Measurements from ENCODE around the gene ARHGEF28. TPM values are rescaled to one million over a fixed set of nuclear protein-coding genes. Genes with fewer than 3 reads are reported as not detected.

Gene ARHGEF28, protein sequence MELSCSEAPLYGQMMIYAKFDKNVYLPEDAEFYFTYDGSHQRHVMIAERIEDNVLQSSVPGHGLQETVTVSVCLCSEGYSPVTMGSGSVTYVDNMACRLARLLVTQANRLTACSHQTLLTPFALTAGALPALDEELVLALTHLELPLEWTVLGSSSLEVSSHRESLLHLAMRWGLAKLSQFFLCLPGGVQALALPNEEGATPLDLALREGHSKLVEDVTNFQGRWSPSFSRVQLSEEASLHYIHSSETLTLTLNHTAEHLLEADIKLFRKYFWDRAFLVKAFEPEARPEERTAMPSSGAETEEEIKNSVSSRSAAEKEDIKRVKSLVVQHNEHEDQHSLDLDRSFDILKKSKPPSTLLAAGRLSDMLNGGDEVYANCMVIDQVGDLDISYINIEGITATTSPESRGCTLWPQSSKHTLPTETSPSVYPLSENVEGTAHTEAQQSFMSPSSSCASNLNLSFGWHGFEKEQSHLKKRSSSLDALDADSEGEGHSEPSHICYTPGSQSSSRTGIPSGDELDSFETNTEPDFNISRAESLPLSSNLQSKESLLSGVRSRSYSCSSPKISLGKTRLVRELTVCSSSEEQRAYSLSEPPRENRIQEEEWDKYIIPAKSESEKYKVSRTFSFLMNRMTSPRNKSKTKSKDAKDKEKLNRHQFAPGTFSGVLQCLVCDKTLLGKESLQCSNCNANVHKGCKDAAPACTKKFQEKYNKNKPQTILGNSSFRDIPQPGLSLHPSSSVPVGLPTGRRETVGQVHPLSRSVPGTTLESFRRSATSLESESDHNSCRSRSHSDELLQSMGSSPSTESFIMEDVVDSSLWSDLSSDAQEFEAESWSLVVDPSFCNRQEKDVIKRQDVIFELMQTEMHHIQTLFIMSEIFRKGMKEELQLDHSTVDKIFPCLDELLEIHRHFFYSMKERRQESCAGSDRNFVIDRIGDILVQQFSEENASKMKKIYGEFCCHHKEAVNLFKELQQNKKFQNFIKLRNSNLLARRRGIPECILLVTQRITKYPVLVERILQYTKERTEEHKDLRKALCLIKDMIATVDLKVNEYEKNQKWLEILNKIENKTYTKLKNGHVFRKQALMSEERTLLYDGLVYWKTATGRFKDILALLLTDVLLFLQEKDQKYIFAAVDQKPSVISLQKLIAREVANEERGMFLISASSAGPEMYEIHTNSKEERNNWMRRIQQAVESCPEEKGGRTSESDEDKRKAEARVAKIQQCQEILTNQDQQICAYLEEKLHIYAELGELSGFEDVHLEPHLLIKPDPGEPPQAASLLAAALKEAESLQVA (N-terminal part only)
- 0.17 and 0.18 TPM in 2 replicates for polyA plus RNA-seq (2013)

DNA sequence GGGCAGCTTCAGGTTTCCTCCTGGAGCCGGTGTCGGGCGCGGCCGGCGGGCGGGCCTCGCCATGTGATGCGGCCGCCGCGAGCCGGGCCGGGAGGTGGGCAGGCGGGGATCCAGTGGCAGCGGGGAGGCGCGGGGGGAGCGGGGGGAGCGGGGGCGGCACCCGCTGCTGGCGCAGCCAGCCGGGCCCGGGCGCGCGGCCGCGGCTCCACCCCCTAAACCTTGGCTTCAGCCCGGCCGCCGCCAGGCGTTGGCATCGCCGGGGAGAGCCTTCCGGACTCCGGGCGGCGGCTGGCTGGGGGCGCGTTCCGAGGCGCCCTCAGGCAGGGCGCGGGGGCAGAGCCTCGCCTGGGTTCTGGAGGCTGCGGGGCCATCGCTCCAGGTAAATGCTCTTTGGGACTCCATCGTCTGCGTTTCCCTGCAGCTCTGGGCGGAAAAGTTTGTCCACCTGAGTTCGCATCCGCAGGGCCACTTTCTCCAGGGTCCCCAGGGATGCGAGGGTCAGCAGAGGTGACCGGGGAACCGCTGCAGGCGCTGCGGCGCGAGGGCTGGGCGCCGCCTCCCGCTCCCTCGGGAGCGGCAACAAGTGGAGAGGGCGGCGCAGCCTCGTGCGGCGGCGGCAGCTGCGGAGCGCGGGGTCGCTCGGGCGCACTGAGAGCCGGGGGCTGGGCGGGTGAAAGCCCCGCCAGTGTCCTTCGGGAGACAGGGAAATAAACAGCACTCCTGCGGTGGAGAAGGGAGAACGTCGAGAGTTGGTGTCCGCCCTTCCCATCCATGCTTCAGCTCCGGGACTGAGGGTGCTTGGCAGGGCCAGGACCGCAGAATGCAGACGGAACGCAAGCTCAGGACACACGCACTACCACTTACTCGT lies at the start of gene ARHGEF28:
Gene ARHGEF28 (plus strand): TSS at position 253 of the 868 bp plus-strand sequence. CDS start 58,656 bp downstream, outside the sequence.
- H3K27me3 ChIP-seq (ENCODE audit: insufficient read depth, low read length), result peaks cover 27% of the 10 kb centered on the region
- peak within 1 kb of the TSS; percentile 99 for H3K4me2 ChIP-seq (ENCODE audit: low read length)
- no peak within 1 kb of the TSS for H3K27ac ChIP-seq (ENCODE audit: low read depth, low read length)
- H3K36me3 ChIP-seq (ENCODE audit: control insufficient read depth in 1 of 2, insufficient read depth in 2 of 2, low read length in 2 of 2), result no peaks in the 10 kb centered on the region
- H3K4ac ChIP-seq (ENCODE audit: low read depth, low read length), result no peak within 1 kb of the TSS
- H3K4me3 ChIP-seq (ENCODE audit: low read depth, low read length), result peak within 1 kb of the TSS; percentile 65
- H3K79me1 ChIP-seq (ENCODE audit: low read length), result no peaks in the 10 kb centered on the region
- no CpG with 5 or more reads among the region's 92 CpGs for WGBS (ENCODE audit: extremely low coverage, insufficient coverage, insufficient read length)
- H2AK5ac ChIP-seq (ENCODE audit: low read length), result no peak within 1 kb of the TSS
- H2BK5ac ChIP-seq (ENCODE audit: low read depth, low read length, poor library complexity), result no peak within 1 kb of the TSS
- no peak within 1 kb of the TSS for H4K8ac ChIP-seq (ENCODE audit: low read depth, low read length)
- no peaks in the 10 kb centered on the region for H3K9me3 ChIP-seq (ENCODE audit: insufficient read depth, low read depth, low read length)
- peak within 1 kb of the TSS; percentile 27 for H2AFZ ChIP-seq (ENCODE audit: insufficient read depth, low read length, poor library complexity)
- no peak within 1 kb of the TSS for H3K14ac ChIP-seq (ENCODE audit: low read length)
- H3K9ac ChIP-seq (ENCODE audit: low read length), result no peak within 1 kb of the TSS
- H2BK12ac ChIP-seq (ENCODE audit: low read length), result no peak within 1 kb of the TSS
- no peak within 1 kb of the TSS for H4K12ac ChIP-seq (ENCODE audit: low read depth, low read length)
- no peak within 1 kb of the TSS for H4K91ac ChIP-seq (ENCODE audit: low read depth, low read length)
- H3K18ac ChIP-seq (ENCODE audit: low read length), result no peak within 1 kb of the TSS
- no peak within 1 kb of the TSS for H2BK120ac ChIP-seq (ENCODE audit: insufficient read depth, low read length, poor library complexity)
- peak in 1 of 2 donors; percentile 38 for DNase-seq
- peaks cover 0 to 7% of the 10 kb centered on the region in 2 experiments for H3K4me1 ChIP-seq (ENCODE audit: control insufficient read depth in 1 of 2, insufficient read depth in 2 of 2, low read length in 2 of 2)
- no peak within 1 kb of the TSS for H3K23ac ChIP-seq (ENCODE audit: low read length)
- no peaks in the 10 kb centered on the region for H3K79me2 ChIP-seq (ENCODE audit: control insufficient read depth, insufficient read depth, low read length, poor library complexity)

GRCh38 chr5:73582285-73583145 lies 43.5 kb upstream of the ARHGEF28 start:
- H2AK5ac ChIP-seq (ENCODE audit: low read length), result no peak overlapping the region
- no peak for DNase-seq
- no peak overlapping the region for H3K27ac ChIP-seq (ENCODE audit: low read depth, low read length)
- H4K8ac ChIP-seq (ENCODE audit: low read depth, low read length), result no peak overlapping the region
- H3K4me3 ChIP-seq (ENCODE audit: low read depth, low read length), result no peak overlapping the region
- no peaks in the 10 kb centered on the region for H3K4me1 ChIP-seq (ENCODE audit: control insufficient read depth in 1 of 2, insufficient read depth in 2 of 2, low read length in 2 of 2)
- no peaks in the 10 kb centered on the region for H3K79me2 ChIP-seq (ENCODE audit: control insufficient read depth, insufficient read depth, low read length, poor library complexity)
- no CpG with 5 or more reads among the region's 3 CpGs for WGBS (ENCODE audit: extremely low coverage, insufficient coverage, insufficient read length)
- H3K18ac ChIP-seq (ENCODE audit: low read length), result no peak overlapping the region
- H3K4ac ChIP-seq (ENCODE audit: low read depth, low read length), result no peak overlapping the region
- no peak overlapping the region for H2BK120ac ChIP-seq (ENCODE audit: insufficient read depth, low read length, poor library complexity)
- no peak overlapping the region for H2BK12ac ChIP-seq (ENCODE audit: low read length)
- H3K23ac ChIP-seq (ENCODE audit: low read length), result no peak overlapping the region
- no peak overlapping the region for H3K14ac ChIP-seq (ENCODE audit: low read length)
- H2AFZ ChIP-seq (ENCODE audit: insufficient read depth, low read length, poor library complexity), result no peak overlapping the region
- no peaks in the 10 kb centered on the region for H3K27me3 ChIP-seq (ENCODE audit: insufficient read depth, low read length)
- no peak overlapping the region for H3K9ac ChIP-seq (ENCODE audit: low read length)
- H4K91ac ChIP-seq (ENCODE audit: low read depth, low read length), result no peak overlapping the region
- no peak overlapping the region for H4K12ac ChIP-seq (ENCODE audit: low read depth, low read length)
- H3K9me3 ChIP-seq (ENCODE audit: insufficient read depth, low read depth, low read length), result no peaks in the 10 kb centered on the region
- H3K36me3 ChIP-seq (ENCODE audit: control insufficient read depth in 1 of 2, insufficient read depth in 2 of 2, low read length in 2 of 2), result peaks cover 2 to 7% of the 10 kb centered on the region in 2 experiments
- H3K4me2 ChIP-seq (ENCODE audit: low read length), result no peak overlapping the region
- H3K79me1 ChIP-seq (ENCODE audit: low read length), result no peaks in the 10 kb centered on the region
- H2BK5ac ChIP-seq (ENCODE audit: low read depth, low read length, poor library complexity), result no peak overlapping the region

DNA sequence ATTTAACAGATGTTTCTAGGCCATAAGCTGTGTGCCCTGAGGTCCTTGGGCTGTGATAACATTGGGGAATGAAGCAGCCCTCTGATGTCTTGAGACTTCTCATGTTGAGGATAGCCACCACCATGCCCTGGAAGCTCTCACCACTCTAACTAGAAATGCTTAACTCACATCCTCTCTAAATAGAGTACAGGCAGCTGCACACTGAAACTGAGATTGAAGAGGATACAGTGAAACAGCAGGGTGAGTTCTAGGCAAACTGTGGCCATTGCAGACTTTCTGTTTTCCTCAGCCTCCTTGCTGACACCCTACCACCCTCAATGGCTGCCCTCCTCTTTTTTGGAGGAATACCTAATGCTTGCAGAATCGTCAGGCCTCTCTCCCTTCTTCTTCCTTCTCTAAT lies 38.1 kb upstream of the ARHGEF28 start:
- Histone ChIP-seq H3K23ac (ENCODE audit: low read length) (no peak overlapping the region), H3K4me1 (ENCODE audit: control insufficient read depth in 1 of 2, insufficient read depth in 2 of 2, low read length in 2 of 2) (no peaks in the 10 kb centered on the region), H4K12ac (ENCODE audit: low read depth, low read length) (no peak overlapping the region), H3K4ac (ENCODE audit: low read depth, low read length) (no peak overlapping the region), H2BK120ac (ENCODE audit: insufficient read depth, low read length, poor library complexity) (no peak overlapping the region), H2AFZ (ENCODE audit: insufficient read depth, low read length, poor library complexity) (no peak overlapping the region), H3K4me3 (ENCODE audit: low read depth, low read length) (no peak overlapping the region), H3K9ac (ENCODE audit: low read length) (no peak overlapping the region), H2BK12ac (ENCODE audit: low read length) (no peak overlapping the region), H3K14ac (ENCODE audit: low read length) (no peak overlapping the region), H3K36me3 (ENCODE audit: control insufficient read depth in 1 of 2, insufficient read depth in 2 of 2, low read length in 2 of 2) (no peaks in the 10 kb centered on the region), H2AK5ac (ENCODE audit: low read length) (no peak overlapping the region), H4K91ac (ENCODE audit: low read depth, low read length) (no peak overlapping the region), H3K27ac (ENCODE audit: low read depth, low read length) (no peak overlapping the region), H2BK5ac (ENCODE audit: low read depth, low read length, poor library complexity) (no peak overlapping the region), H3K9me3 (ENCODE audit: insufficient read depth, low read depth, low read length) (no peaks in the 10 kb centered on the region), H4K8ac (ENCODE audit: low read depth, low read length) (no peak overlapping the region), H3K27me3 (ENCODE audit: insufficient read depth, low read length) (no peaks in the 10 kb centered on the region), H3K18ac (ENCODE audit: low read length) (no peak overlapping the region), H3K79me2 (ENCODE audit: control insufficient read depth, insufficient read depth, low read length, poor library complexity) (no peaks in the 10 kb centered on the region), H3K4me2 (ENCODE audit: low read length) (no peak overlapping the region), H3K79me1 (ENCODE audit: low read length) (no peaks in the 10 kb centered on the region)
- no peak for DNase-seq
- WGBS (ENCODE audit: extremely low coverage, insufficient coverage, insufficient read length), result no CpG with 5 or more reads among the region's 1 CpG

Measured in trophoblast cell (in vitro differentiated cells and primary cell).